Esophagus squamous epithelium (tissue), 5 donors: Measurements from ENCODE around the gene AP1G1. TPM values are rescaled to one million over a fixed set of nuclear protein-coding genes. Genes with fewer than 3 reads are reported as not detected.

Experiments used
- DNase-seq: peaks from one replicate; lab custom pipeline; 2025; lab: John Stamatoyannopoulos, UW
- H3K27ac ChIP-seq, 4 donors: fragments of 200-600 bp; sonication (generic); one replicate each; pipeline ENCODE4 v1.5.1; 2016 to 2019; ENCODE audit warnings: mild to moderate bottlenecking in 1 of 4
- H3K27me3 ChIP-seq, 4 donors: fragments of 200-600 bp; sonication (generic); 1 replicate in 3 of 4; 2 replicates in 1 of 4; pipeline versions ENCODE4 v1.5.1 to v1.6.0; 2017 to 2021; ENCODE audit warnings: antibody characterized with exemption in 1 of 4
- H3K36me3 ChIP-seq, 3 donors: fragments of 200-600 bp; sonication (generic); one replicate each; pipeline ENCODE4 v1.5.1; 2016 to 2019
- H3K4me1 ChIP-seq, 3 donors: fragments of 200-600 bp; sonication (generic); one replicate each; pipeline ENCODE4 v1.5.1; 2017 to 2019
- H3K4me3 ChIP-seq, 4 donors: fragments of 200-600 bp; sonication (generic); 1 replicate in 3 of 4; 2 replicates in 1 of 4; pipeline ENCODE4 v1.5.1; 2016 to 2019; ENCODE audit warnings: mild to moderate bottlenecking in 2 of 4, moderate library complexity in 1 of 4
- H3K9me3 ChIP-seq, 3 donors: fragments of 200-600 bp; sonication (generic); one replicate each; pipeline ENCODE4 v1.5.1; 2016 to 2019
- POLR2A ChIP-seq, 4 donors: fragments of 450-650 bp; IDR thresholded peaks; one replicate each; pipeline ENCODE4 v1.6.1; 2017; ENCODE audit warnings: antibody characterized with exemption in 4 of 4, mild to moderate bottlenecking in 4 of 4, moderate library complexity in 3 of 4
- WGBS, 2 donors: methylation state at CpG; one replicate each; pipeline ENCODE4 v1.1.5; 2018; 5-methylcytosine and 5-hydroxymethylcytosine counted together
- intact Hi-C: fragments of 100-400 bp; cut with DNase I; formaldehyde crosslinking; loops from one replicate; pipeline ENCODE4 v1.15.0; 2022
- total RNA-seq, 4 donors: library from RNA; depleted of rRNA; stranded (reverse); fragments of >200 nt; gene quantifications; one replicate each; pipeline ENCODE4 v1.1.0, GENCODE V29; 2016
- TF ChIP-seq, protein P1 (sequence below), 6 experiments: fragments of 450-650 bp in 4 of 6; fragments of 200-600 bp in 2 of 6; sonication (generic) in 2 of 6; IDR thresholded peaks; one replicate each; pipeline ENCODE4 v1.5.1; 2016 to 2019; ENCODE audit warnings: antibody characterized with exemption in 6 of 6, mild to moderate bottlenecking in 4 of 6, moderate library complexity in 4 of 6
- donor health status: DM: yes; HTN: yes; CAD: no.

The AP1G1 gene
- total RNA-seq, 4 donors from 2014 or later = 51.7 to 90.1 (median 68.6) TPM

- TF ChIP-seq, protein P1, sequence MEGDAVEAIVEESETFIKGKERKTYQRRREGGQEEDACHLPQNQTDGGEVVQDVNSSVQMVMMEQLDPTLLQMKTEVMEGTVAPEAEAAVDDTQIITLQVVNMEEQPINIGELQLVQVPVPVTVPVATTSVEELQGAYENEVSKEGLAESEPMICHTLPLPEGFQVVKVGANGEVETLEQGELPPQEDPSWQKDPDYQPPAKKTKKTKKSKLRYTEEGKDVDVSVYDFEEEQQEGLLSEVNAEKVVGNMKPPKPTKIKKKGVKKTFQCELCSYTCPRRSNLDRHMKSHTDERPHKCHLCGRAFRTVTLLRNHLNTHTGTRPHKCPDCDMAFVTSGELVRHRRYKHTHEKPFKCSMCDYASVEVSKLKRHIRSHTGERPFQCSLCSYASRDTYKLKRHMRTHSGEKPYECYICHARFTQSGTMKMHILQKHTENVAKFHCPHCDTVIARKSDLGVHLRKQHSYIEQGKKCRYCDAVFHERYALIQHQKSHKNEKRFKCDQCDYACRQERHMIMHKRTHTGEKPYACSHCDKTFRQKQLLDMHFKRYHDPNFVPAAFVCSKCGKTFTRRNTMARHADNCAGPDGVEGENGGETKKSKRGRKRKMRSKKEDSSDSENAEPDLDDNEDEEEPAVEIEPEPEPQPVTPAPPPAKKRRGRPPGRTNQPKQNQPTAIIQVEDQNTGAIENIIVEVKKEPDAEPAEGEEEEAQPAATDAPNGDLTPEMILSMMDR (IDR thresholded peaks at IDR 0.05) = peak in 5 of 6 experiments; percentile 22 to 61 (median 51)
- TF ChIP-seq POLR2A (IDR thresholded peaks at IDR 0.05) = no peak
- DNase-seq = no peak
- no peak overlapping the region for H3K27ac ChIP-seq
- H3K36me3 ChIP-seq = peaks cover 6 to 100% (median 31%) of the 10 kb centered on the region in 3 donors
- no peak overlapping the region for H3K4me3 ChIP-seq
- 49 to 64% methylated on average over 7 of the region's 7 CpGs for WGBS, 2 donors
- H3K27me3 ChIP-seq = no peaks in the 10 kb centered on the region
- intact Hi-C loops = no loop called here
- no peaks in the 10 kb centered on the region for H3K4me1 ChIP-seq
- H3K9me3 ChIP-seq = no peaks in the 10 kb centered on the region
Observed at GRCh38 chr16:71746442-71747046, 62.1 kb downstream of the AP1G1 start.

- no peaks in the 10 kb centered on the region for H3K27me3 ChIP-seq
- H3K36me3 ChIP-seq = peaks cover 6 to 99% (median 35%) of the 10 kb centered on the region in 3 donors
- H3K27ac ChIP-seq = no peak overlapping the region
- WGBS, 2 donors = 95 to 96% methylated on average over 4 of the region's 4 CpGs
- H3K9me3 ChIP-seq = no peaks in the 10 kb centered on the region
- no peak overlapping the region for H3K4me3 ChIP-seq
- TF ChIP-seq, protein P1 (IDR thresholded peaks at IDR 0.05) = no peak
- no peak for TF ChIP-seq POLR2A (IDR thresholded peaks at IDR 0.05)
- intact Hi-C loops = no loop called here
- H3K4me1 ChIP-seq = no peaks in the 10 kb centered on the region
- DNase-seq = no peak
Observed at GRCh38 chr16:71738855-71739254, 69.8 kb downstream of the AP1G1 start.

GRCh38 chr16:71737501-71737900 lies 71.1 kb downstream of the AP1G1 start:
- Histone ChIP-seq H3K27ac (no peak overlapping the region), H3K27me3 (no peaks in the 10 kb centered on the region), H3K36me3 (peaks cover 12 to 99% (median 37%) of the 10 kb centered on the region in 3 donors), H3K4me3 (no peak overlapping the region), H3K4me1 (no peaks in the 10 kb centered on the region), H3K9me3 (no peaks in the 10 kb centered on the region)
- TF ChIP-seq, protein P1 (IDR thresholded peaks at IDR 0.05) = no peak
- TF ChIP-seq POLR2A (IDR thresholded peaks at IDR 0.05) = no peak
- DNase-seq = no peak
- intact Hi-C loops = no loop called here
- WGBS, 2 donors = 87 to 100% methylated on average over 4 to 6 of the region's 6 CpGs

- H3K9me3 ChIP-seq = no peaks in the 10 kb centered on the region
- no peak overlapping the region for H3K4me3 ChIP-seq
- DNase-seq = no peak
- no peaks in the 10 kb centered on the region for H3K27me3 ChIP-seq
- no peaks in the 10 kb centered on the region for H3K4me1 ChIP-seq
- H3K36me3 ChIP-seq = peaks cover 22 to 100% (median 42%) of the 10 kb centered on the region in 3 donors
- WGBS, 2 donors = 72 to 77% methylated on average over 5 of the region's 5 CpGs
- intact Hi-C loops = no loop called here
- no peak for TF ChIP-seq POLR2A (IDR thresholded peaks at IDR 0.05)
- TF ChIP-seq, protein P1 (IDR thresholded peaks at IDR 0.05) = no peak
- no peak overlapping the region for H3K27ac ChIP-seq
Observed at GRCh38 chr16:71734511-71734910, 74.1 kb downstream of the AP1G1 start.

DNA sequence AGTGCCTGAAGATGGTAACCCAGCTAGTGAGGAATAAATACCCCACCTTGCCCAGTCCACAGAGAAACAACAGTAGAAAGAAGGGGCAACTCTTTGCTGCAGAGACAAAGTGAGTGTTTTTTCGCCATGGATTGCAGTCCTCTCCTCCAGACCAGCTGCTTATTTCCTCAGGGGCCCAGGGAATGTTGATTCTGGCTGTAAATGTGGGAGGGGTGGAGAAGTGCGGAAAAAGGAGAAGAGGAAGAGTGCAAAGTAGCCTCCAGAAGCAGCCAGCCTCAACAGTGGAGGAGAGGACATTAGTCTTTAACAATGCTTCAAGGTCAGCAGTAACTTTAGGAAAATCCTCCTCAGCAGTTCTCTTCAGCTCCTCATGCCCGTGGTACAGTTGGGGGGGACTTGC lies 76.0 kb downstream of the AP1G1 start:
- no peak for DNase-seq
- H3K9me3 ChIP-seq = no peaks in the 10 kb centered on the region
- TF ChIP-seq, protein P1 (IDR thresholded peaks at IDR 0.05) = no peak
- no peak for TF ChIP-seq POLR2A (IDR thresholded peaks at IDR 0.05)
- 84 to 94% methylated on average over 3 of the region's 3 CpGs for WGBS, 2 donors
- no peaks in the 10 kb centered on the region for H3K4me1 ChIP-seq
- H3K27me3 ChIP-seq = no peaks in the 10 kb centered on the region
- no peak overlapping the region for H3K27ac ChIP-seq
- intact Hi-C loops = no loop called here
- peaks cover 16 to 85% (median 28%) of the 10 kb centered on the region in 3 donors for H3K36me3 ChIP-seq
- no peak overlapping the region for H3K4me3 ChIP-seq
